NCI-H2196 treated with DMSO at 0.1 percent for 48 hours (cell line): Measurements from ENCODE around the gene AOPEP.

Experiments
- DNase-seq: peaks from one replicate; lab custom pipeline; 2025; ENCODE audit not compliant: unreplicated experiment; lab: John Stamatoyannopoulos, UW

AOPEP gene

GRCh38 chr9:95128177-95128524 lies 401.7 kb downstream of the AOPEP start:
- no peak for DNase-seq

- DNase-seq = no peak
Observed at GRCh38 chr9:95129476-95130291, 403.2 kb downstream of the AOPEP start.

- DNase-seq = no peak
Observed at GRCh38 chr9:95130484-95130883, 404.0 kb downstream of the AOPEP start.

DNA sequence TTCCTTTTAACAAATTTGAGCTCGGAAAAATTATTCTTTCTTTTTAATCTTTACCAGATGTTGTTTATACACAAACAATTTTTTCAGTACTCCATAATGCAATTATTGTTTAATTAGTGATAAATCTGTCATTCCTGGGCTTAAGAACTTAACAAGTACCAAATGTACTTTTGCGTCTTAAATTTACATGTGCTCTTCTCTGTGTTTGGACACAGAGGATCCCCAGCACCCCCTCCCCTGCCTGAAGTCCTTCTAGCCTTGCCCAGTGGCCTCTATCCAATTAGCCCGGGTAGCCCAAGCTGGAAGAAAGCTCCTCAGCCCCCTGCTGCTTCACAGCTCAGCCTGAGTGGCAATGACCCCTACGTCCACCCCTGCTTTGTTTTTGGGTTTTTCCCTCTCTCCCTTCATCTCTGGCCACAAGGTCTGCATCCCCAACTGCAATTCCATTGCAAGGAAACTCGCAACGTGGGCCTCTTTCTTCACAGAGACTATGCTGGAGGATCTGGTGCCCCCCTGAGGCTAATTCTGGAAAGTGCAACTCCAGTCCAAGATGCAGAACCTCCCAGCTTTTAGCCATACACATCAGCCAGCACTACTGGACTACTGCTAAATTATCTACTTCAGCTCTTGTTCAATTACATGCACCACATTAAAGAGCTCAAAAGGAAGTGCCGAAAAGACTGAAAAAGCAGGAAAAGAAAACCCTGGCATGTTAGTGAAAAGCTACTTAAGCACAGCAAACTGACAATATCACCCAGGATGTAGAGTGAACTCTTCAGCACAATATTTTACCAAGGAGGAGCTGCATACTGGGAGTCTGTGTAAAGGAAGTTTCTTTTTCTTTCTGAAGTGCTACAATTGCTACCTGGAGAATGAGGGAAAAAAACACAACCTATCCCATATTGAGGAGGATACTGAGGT lies 404.8 kb downstream of the AOPEP start:
- peak; percentile 29 for DNase-seq

- DNase-seq = no peak
Observed at GRCh38 chr9:95132366-95133324, 406.1 kb downstream of the AOPEP start.

GRCh38 chr9:95133325-95133705 lies 406.8 kb downstream of the AOPEP start:
- DNase-seq = no peak

GRCh38 chr9:95134457-95134881 lies 408.0 kb downstream of the AOPEP start:
- DNase-seq = no peak

- DNase-seq = no peak
Observed at GRCh38 chr9:95135756-95136155, 409.3 kb downstream of the AOPEP start.
